IPS-18a (cell line): ENCODE measurements around the gene NPIPA8.
"Not testable (repeated sequence)": the region's sequence is repeated elsewhere in the genome, so short reads cannot be mapped to it uniquely, and the experiment has no call there.

Source experiments
- H3K27ac ChIP-seq: one replicate; pipeline ENCODE4 v1.5.1; 2013; ENCODE audit warnings: low read length
- H3K27me3 ChIP-seq: one replicate; pipeline ENCODE4 v1.6.1; 2013; ENCODE audit warnings: mild to moderate bottlenecking, low read length; ENCODE audit not compliant: control insufficient read depth, insufficient read depth
- H3K36me3 ChIP-seq: one replicate; pipeline ENCODE4 v1.6.1; 2013; ENCODE audit warnings: low read depth, low read length; ENCODE audit not compliant: control insufficient read depth
- H3K4me1 ChIP-seq: one replicate; pipeline ENCODE4 v1.6.1; 2013; ENCODE audit warnings: low read depth, low read length; ENCODE audit not compliant: control insufficient read depth
- H3K4me3 ChIP-seq: one replicate; pipeline ENCODE4 v1.5.1; 2013; ENCODE audit warnings: low read length
- H3K9ac ChIP-seq: one replicate; pipeline ENCODE4 v1.6.1; 2013; ENCODE audit warnings: mild to moderate bottlenecking, low read length, moderate library complexity
- H3K9me3 ChIP-seq: one replicate; pipeline ENCODE4 v1.6.1; 2013; ENCODE audit warnings: low read depth, low read length; ENCODE audit not compliant: control insufficient read depth

The NPIPA8 gene

DNA sequence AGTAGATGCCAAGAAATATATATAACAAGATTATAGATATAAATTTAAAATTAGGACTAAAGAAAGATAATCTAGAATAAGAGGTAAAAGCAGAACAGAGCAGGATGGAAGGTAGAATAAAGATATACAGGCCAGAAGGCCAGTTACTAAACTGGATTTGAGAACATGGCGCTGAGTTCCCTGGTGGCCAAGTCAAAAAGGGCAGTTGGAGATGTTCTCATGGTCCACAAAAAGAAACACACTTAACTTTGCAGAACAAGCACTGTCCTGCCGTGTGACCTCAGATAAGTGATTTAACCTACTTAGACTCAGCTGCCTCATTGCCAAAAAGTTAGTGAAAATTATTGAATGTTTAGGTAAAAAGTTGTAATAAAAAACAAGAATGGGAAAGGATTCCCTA lies 27.4 kb downstream of the NPIPA8 start:
- not testable (repeated sequence) for H3K27me3 ChIP-seq, H3K9ac ChIP-seq, H3K9me3 ChIP-seq, H3K36me3 ChIP-seq, H3K27ac ChIP-seq, H3K4me1 ChIP-seq, H3K4me3 ChIP-seq

DNA sequence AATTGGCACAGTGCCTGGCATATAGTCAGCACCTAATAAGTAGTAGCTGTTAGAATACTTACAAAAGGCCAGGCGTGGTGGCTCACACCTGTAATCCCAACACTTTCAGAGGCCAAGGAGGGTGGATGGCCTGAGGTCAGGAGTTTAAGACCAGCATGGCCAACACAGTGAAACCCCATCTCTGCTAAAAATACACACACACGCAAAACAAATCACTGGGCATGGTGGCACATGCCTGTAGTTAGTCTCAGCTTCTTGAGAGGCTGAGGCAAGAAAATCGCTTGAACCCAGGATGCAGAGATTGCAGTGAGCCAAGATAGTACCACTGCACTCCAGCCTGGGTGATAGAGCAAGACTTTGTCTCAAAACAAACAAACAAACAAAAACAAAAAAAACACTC lies 29.3 kb downstream of the NPIPA8 start:
- not testable (repeated sequence) for H3K36me3 ChIP-seq, H3K4me3 ChIP-seq, H3K27ac ChIP-seq, H3K4me1 ChIP-seq, H3K27me3 ChIP-seq, H3K9me3 ChIP-seq, H3K9ac ChIP-seq

DNA sequence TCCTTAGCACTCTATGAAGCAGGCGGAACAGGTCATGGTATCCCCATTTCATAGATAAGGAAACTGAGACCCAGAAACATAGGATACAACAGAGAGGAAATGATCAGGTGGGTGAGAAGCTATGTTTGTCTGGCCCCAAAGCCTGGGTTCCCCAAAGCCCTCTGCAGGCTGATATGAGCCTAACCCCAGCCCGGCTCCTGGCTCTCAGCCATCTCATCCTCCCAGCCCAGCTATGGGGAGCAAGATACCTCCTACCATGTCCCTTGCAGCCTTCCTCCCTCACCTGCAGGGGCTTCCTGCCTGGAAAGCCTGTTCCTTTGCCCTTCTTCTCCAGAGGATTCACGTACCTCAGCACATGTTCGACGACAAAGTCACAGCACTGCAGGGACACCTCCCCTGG lies 30.5 kb downstream of the NPIPA8 start:
- not testable (repeated sequence) for H3K4me1 ChIP-seq, H3K27me3 ChIP-seq, H3K27ac ChIP-seq, H3K9ac ChIP-seq, H3K36me3 ChIP-seq, H3K9me3 ChIP-seq, H3K4me3 ChIP-seq

DNA sequence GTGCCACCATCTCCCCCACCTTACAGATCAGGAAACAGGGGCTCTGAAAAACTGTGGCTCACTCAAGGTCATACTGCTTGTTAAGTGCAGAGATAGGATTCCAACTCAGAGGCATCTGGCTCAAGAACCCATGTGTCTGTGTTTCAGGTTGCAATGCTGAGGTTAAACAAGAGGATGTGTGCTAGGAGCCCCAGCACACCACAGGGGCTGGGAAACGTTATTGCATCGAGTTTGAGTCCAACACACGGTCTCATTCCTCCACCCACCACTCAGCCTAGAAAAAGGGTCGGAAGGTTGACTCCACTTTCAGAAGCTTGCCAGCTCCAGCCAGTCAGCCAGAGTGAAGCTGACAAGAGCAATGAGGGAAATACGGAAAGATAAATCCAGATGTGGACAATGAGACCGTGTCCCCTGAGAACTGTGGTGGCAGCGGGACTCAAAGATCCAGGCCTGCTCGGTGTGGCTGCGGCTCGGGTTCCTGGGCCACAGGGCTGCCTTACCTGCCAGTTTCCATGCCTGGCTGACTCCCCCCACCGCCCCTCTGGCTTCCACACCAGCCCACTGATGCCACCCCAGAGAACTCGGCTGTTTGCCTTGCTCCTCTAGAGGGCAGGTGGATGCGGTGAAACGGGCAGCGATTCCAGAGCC lies 33.4 kb downstream of the NPIPA8 start:
- not testable (repeated sequence) for H3K36me3 ChIP-seq, H3K4me3 ChIP-seq, H3K9me3 ChIP-seq, H3K27ac ChIP-seq, H3K27me3 ChIP-seq, H3K9ac ChIP-seq, H3K4me1 ChIP-seq

DNA sequence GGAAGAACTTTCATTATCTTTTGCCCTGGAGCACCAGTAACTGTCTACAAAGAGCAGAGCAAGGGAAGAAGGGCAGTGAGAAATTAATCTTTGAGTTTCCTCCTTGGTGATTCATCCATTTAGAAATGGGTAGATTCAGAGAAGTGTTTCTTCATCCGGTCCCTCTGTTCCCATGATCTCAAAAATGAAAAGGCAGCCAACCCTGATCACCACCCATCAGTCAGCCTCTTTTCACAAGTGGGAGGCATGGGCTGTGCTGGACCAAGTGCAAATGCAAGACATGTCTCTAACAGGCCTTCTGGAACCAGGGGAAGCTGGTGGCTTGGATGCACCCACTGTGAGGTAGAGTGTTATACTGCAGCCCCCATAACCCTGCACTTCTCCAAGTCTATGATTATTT lies 38.8 kb downstream of the NPIPA8 start:
- not testable (repeated sequence) for H3K36me3 ChIP-seq, H3K9me3 ChIP-seq, H3K4me1 ChIP-seq, H3K27ac ChIP-seq, H3K27me3 ChIP-seq, H3K9ac ChIP-seq, H3K4me3 ChIP-seq

DNA sequence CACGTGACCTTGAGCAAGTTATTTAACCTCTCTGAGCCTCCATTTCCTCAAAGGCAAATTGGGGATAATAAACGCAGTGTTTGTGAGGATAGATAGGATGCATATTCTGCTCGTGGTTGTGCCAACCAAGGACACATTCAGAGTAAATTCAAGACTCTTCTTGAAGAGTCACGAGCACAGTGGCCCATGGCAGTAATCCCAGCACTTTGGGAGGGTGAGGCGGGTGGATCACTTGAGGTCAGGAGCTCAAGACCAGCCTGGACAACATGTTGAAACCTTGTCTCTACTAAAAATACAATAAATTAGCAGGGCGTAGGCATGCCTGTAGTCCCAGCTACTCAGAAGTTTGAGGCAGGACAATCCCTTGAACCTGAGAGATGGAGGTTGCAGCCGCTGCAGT lies 39.6 kb downstream of the NPIPA8 start:
- H3K36me3 ChIP-seq, H3K27me3 ChIP-seq, H3K4me3 ChIP-seq, H3K27ac ChIP-seq, H3K4me1 ChIP-seq, H3K9me3 ChIP-seq, H3K9ac ChIP-seq: not testable (repeated sequence)

DNA sequence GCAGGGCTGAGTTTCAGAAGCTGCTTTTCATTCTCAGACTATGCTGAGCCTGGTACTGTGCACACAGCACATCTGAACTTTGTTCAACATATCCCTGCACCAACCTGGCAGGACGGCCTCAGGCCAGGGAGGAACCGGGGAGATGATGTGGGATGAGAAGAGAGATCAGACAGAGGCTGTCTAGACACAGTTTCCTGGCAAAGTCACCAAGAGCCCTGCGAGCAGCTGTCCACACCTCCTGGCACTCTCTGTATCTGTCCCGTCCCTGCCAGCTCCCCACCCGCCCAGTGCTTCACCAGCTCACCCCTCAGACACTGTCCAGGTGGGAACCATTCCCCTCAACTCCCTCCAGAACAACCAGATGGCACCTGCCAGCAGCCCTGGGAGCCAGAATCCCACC lies 42.2 kb downstream of the NPIPA8 start:
- not testable (repeated sequence) for H3K36me3 ChIP-seq, H3K27me3 ChIP-seq, H3K4me3 ChIP-seq, H3K9ac ChIP-seq, H3K4me1 ChIP-seq, H3K9me3 ChIP-seq, H3K27ac ChIP-seq

DNA sequence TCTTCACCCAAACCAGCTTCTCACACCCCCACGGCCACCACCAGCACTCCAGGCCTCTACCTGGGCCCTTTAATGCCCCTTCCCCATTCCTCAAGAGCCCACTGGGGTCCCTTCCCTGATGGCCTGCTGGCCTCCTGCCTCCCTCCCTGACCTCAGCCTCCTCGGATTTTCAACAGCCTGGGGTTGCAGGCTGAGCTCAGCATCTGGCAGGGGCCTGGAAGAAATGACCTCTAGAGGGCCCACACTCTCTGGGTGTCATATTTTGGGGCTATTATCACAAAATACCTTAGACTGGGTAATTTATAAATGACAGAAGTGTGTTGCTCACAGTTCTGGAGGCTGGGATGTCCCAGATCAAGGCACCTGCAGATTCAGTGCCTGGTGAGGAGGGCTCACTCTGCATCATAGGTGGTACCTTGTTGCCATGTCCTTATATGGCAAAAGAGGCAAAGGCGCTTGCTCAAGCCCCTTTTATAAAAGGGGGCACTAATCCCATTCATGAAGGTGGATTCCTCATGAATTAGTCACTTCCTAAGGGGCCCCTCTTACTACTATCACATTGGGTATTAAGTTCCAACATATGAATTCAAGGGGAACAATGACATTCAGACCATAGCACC lies 43.1 kb downstream of the NPIPA8 start:
- H3K36me3 ChIP-seq, H3K27ac ChIP-seq, H3K4me3 ChIP-seq, H3K4me1 ChIP-seq, H3K9ac ChIP-seq, H3K9me3 ChIP-seq, H3K27me3 ChIP-seq: not testable (repeated sequence)

DNA sequence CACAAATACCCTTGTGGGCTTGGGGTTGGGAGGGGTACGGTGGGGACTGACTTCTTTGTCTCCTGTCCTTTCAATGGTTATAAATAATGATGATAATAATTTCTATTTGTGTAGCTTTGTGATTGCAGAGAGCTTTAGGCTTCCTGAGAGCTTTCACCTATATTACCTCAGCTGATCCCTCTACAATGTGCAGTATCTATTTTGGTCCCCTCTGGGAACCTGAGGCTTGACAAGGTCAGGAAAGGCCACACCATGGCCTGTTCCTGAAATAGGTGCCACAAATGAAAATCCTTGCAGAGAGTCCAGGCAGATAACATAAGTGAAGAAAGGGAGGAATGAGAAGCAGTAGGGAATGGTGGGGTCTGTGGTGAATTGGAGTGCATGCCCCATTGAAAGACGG lies 45.6 kb downstream of the NPIPA8 start:
- not testable (repeated sequence) for H3K27ac ChIP-seq, H3K9me3 ChIP-seq, H3K27me3 ChIP-seq, H3K4me3 ChIP-seq, H3K9ac ChIP-seq, H3K36me3 ChIP-seq, H3K4me1 ChIP-seq

DNA sequence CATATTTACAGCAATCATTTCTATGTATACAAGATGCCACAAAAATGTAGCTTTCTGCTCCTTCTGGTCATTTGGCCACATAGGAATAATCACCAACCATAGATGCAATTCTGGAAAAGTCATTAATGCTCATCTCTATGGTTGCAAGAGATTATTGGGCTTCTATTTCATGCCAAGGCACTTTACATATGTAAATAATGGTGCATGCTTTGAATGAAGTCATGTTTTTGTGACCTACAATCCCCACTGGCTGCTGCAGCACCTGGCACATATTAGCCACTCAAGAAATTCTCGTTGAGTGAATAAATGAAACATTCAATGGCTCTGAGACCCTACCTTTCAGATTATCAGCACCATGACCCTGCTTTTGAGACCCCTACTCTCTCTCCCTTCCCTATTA lies 50.2 kb downstream of the NPIPA8 start:
- H3K9ac ChIP-seq, H3K9me3 ChIP-seq, H3K4me1 ChIP-seq, H3K27ac ChIP-seq, H3K36me3 ChIP-seq, H3K27me3 ChIP-seq, H3K4me3 ChIP-seq: not testable (repeated sequence)

DNA sequence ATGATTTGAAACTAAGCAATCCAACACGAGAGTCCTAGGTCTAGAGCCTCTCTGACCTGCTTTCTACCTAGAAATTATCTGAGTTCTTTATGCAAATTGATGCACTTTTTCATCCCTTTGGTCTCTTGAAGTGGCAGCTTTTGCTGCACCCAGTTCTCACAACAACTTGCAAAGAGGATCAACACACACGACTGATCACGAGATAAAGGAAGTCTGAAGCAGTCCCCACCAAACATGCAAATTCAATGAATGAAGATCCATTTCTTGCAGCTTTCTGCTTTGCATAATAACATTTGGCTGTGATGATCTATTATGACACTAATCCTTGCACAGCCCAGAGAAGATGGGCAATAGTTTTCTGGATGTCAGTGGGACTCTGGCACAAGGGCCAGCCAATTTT lies 56.2 kb downstream of the NPIPA8 start:
- H3K9me3 ChIP-seq, H3K4me3 ChIP-seq, H3K36me3 ChIP-seq, H3K27me3 ChIP-seq, H3K9ac ChIP-seq, H3K4me1 ChIP-seq, H3K27ac ChIP-seq: not testable (repeated sequence)

DNA sequence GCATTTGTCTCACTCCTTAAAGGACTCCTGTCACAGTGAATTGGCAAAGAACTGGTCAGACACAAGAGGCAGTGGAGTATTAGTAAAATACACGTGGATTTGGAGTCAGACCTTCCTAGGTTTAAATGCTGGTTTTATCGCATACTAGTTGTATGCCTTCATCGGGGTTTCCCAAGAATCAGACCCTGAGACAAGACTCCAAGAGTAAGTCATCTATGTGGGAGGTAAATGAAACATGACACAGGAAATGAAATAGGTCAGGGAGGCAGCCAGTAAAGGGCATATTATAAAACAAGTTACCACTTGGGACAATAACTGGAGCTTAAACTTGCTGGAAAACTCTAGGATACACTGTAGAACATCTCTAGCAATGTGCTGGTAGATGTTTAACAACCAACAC lies 59.8 kb downstream of the NPIPA8 start:
- not testable (repeated sequence) for H3K9ac ChIP-seq, H3K9me3 ChIP-seq, H3K27me3 ChIP-seq, H3K4me1 ChIP-seq, H3K4me3 ChIP-seq, H3K36me3 ChIP-seq, H3K27ac ChIP-seq
